Measurements from ENCODE around the gene KIF1B. TPM values are rescaled to one million over a fixed set of nuclear protein-coding genes. Genes with fewer than 3 reads are reported as not detected.

KIF1B gene
- total RNA-seq, 6 donors from 2014 or later: 29.4 to 67.1 (median 42.0) TPM

DNA sequence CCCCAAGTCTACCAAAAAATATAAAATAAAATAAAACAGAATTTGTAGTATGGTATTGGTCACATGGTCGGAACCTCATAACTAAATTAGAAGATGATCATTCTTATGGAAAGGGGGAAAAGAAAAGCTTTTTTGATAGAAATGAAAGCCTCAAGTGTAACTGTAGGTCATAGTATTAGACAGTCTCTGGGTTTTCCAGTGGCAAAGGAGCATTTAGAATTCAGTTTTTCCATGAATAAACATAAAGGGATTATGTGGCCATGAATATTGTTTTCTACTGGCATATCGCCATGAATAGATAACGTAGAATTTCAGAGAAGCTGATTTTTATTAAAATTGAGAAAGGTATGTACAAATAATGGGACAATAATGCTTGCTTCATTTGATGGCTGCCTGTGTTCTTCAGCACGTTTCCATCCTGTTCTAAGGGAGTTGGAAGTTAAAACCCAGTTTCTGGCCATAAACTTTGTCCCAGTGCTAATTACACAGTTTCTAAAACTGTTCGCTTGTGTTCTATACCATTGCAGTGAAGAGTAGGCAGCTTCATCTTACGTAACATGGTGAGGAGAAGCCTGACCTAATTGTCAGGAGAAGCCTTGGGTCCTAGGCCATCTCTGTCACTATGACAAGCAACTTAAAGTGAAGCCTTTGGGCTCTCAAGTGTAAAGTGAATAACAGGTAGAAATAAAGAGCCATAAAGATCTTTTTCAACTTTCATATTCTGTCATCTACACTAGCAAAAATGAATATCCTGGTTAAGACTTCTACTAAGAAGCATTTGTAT is 118.0 kb downstream of the KIF1B start:
- peaks cover 2 to 47% (median 10%) of the 10 kb centered on the region in 4 donors for H3K36me3 ChIP-seq
- H3K9me3 ChIP-seq: no peaks in the 10 kb centered on the region
- H3K27me3 ChIP-seq: no peaks in the 10 kb centered on the region
- no peaks in the 10 kb centered on the region for H3K4me1 ChIP-seq
- TF ChIP-seq, protein P1, sequence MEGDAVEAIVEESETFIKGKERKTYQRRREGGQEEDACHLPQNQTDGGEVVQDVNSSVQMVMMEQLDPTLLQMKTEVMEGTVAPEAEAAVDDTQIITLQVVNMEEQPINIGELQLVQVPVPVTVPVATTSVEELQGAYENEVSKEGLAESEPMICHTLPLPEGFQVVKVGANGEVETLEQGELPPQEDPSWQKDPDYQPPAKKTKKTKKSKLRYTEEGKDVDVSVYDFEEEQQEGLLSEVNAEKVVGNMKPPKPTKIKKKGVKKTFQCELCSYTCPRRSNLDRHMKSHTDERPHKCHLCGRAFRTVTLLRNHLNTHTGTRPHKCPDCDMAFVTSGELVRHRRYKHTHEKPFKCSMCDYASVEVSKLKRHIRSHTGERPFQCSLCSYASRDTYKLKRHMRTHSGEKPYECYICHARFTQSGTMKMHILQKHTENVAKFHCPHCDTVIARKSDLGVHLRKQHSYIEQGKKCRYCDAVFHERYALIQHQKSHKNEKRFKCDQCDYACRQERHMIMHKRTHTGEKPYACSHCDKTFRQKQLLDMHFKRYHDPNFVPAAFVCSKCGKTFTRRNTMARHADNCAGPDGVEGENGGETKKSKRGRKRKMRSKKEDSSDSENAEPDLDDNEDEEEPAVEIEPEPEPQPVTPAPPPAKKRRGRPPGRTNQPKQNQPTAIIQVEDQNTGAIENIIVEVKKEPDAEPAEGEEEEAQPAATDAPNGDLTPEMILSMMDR (IDR thresholded peaks at IDR 0.05): no peak
- no peak for TF ChIP-seq POLR2A (IDR thresholded peaks at IDR 0.05)
- no peak for TF ChIP-seq EP300 (IDR thresholded peaks at IDR 0.05)
- TF ChIP-seq POLR2AphosphoS5 (IDR thresholded peaks at IDR 0.05): no peak
- no peak overlapping the region for H3K4me3 ChIP-seq
- 87 to 91% methylated on average over 6 of the region's 6 CpGs for WGBS, 2 donors
- DNase-seq (no peak), ATAC-seq (ENCODE audit: low FRiP score in 2 of 2) (no peak)
- no peak overlapping the region for H3K27ac ChIP-seq

DNA sequence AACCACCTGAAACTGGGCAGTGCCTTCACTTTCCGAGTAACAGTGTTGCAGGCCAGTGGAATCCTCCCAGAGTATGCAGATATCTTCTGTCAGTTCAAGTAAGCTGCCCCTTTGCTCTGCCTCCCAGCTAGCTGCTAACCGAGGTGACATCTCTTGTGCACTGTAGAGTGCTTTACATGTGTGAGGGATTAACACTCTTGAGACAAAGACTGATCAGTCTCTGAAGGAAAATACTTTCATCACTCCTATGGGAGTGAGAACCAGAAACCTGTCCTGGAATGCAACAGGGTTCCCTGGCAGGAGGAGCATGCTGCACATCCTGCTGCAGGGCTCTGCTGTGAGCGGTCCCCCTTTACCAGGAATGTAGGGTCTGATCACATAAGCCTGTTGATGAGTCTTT is 127.1 kb downstream of the KIF1B start:
- Histone ChIP-seq H3K9me3 (no peaks in the 10 kb centered on the region), H3K27ac (no peak overlapping the region), H3K4me1 (peaks cover 0 to 4% (median 1%) of the 10 kb centered on the region in 4 donors), H3K36me3 (peaks cover 27 to 83% (median 39%) of the 10 kb centered on the region in 4 donors), H3K27me3 (no peaks in the 10 kb centered on the region), H3K4me3 (no peak overlapping the region)
- DNase-seq (no peak), ATAC-seq (ENCODE audit: low FRiP score in 2 of 2) (no peak)
- WGBS, 2 donors: 70 to 84% methylated on average over 3 of the region's 3 CpGs
- TF ChIP-seq POLR2AphosphoS5 (IDR thresholded peaks at IDR 0.05) (no peak), POLR2A (IDR thresholded peaks at IDR 0.05) (no peak), EP300 (IDR thresholded peaks at IDR 0.05) (no peak)
- TF ChIP-seq, protein P1 (IDR thresholded peaks at IDR 0.05): no peak

DNA sequence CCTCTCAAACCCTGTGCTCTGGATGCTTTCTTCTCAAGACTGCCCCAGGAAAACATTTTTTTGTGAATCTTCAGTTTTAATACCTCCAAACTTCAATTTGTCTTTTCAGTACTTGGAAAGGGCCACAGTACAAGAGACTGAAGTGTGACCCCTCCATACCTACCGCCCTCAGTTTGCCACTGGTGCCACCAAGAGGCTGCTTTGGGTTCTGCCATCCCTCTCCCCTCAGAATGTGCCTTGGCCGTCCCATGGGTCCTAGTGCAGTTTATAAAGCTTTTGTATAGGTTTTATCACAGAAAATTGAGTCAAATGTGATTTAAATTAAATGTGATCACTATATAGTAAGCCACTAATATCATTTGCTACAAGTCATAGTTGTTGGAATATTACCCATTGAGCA is 127.7 kb downstream of the KIF1B start:
- WGBS, 2 donors: 25 to 38% methylated on average over 2 of the region's 2 CpGs
- peak in 1 of 2 donors; percentile 70 for ATAC-seq (ENCODE audit: low FRiP score in 2 of 2)
- Histone ChIP-seq H3K36me3 (peaks cover 30 to 89% (median 43%) of the 10 kb centered on the region in 4 donors), H3K27me3 (no peaks in the 10 kb centered on the region), H3K4me3 (no peak overlapping the region), H3K4me1 (peaks cover 0 to 4% (median 1%) of the 10 kb centered on the region in 4 donors), H3K9me3 (no peaks in the 10 kb centered on the region), H3K27ac (peak overlapping the region in 1 of 4 donors; percentile 16)
- peak in 1 of 2 donors; percentile 32 for DNase-seq
- TF ChIP-seq POLR2AphosphoS5 (IDR thresholded peaks at IDR 0.05): no peak
- TF ChIP-seq, protein P1 (IDR thresholded peaks at IDR 0.05): peak; percentile 26 to 60 (median 48)

DNA sequence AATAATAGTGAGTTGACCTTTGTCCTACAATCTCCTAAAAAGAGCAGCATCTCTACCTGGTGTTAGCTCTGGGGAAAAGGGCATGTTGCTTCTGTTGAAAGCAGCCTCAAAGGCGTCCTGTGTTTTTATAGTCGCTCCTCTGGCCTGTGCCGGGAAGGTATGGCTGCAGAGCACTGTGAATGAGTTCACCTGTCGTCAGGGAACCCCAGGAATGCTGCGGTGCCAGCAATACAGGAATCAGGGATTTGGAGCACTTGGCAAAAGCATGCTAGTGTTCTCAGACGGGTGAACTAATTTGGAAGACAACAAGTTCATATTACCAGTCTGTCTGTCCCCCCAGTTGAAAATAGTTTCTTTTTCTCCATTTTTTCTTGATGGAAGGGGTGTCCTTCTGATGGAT is 128.2 kb downstream of the KIF1B start:
- H3K27me3 ChIP-seq: no peaks in the 10 kb centered on the region
- no peaks in the 10 kb centered on the region for H3K9me3 ChIP-seq
- peaks cover 35 to 95% (median 49%) of the 10 kb centered on the region in 4 donors for H3K36me3 ChIP-seq
- no peak overlapping the region for H3K4me3 ChIP-seq
- 73 to 77% methylated on average over 6 of the region's 6 CpGs for WGBS, 2 donors
- no peak for DNase-seq
- TF ChIP-seq EP300 (IDR thresholded peaks at IDR 0.05): no peak
- no peak for TF ChIP-seq POLR2A (IDR thresholded peaks at IDR 0.05)
- ATAC-seq (ENCODE audit: low FRiP score in 2 of 2): no peak
- H3K27ac ChIP-seq: no peak overlapping the region
- H3K4me1 ChIP-seq: peaks cover 0 to 4% (median 1%) of the 10 kb centered on the region in 4 donors

DNA sequence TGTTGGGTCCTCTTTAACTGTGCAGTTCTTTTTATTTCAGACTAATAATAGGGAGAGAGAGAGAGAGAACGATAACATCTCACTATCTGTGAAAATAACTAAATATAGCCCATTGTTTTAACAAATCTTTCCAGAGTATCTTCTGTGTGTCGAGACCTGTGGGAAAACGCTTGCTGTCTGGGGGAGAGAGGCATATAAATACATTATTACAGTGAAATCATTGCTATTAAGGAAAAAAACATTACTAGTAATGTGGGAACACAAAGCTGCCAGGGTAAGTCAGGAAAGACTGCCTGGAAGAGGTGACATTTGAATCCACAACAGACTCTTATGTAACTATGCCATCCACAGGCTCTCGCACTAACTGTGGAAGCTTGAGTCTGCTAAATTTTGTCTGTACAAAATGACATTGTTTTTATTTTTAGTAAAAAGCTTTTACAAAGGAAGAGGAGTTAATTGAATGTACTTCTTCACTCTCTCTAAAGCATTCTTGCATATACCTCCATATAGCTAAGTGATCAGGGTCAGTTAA is 128.7 kb downstream of the KIF1B start:
- 67 to 72% methylated on average over 4 of the region's 4 CpGs for WGBS, 2 donors
- peak overlapping the region in 1 of 4 donors; percentile 23 for H3K27ac ChIP-seq
- DNase-seq: no peak
- peaks cover 0 to 4% (median 1%) of the 10 kb centered on the region in 4 donors for H3K4me1 ChIP-seq
- no peak for ATAC-seq (ENCODE audit: low FRiP score in 2 of 2)
- no peaks in the 10 kb centered on the region for H3K27me3 ChIP-seq
- TF ChIP-seq EP300 (IDR thresholded peaks at IDR 0.05): no peak
- no peak for TF ChIP-seq POLR2A (IDR thresholded peaks at IDR 0.05)
- TF ChIP-seq, protein P1 (IDR thresholded peaks at IDR 0.05): no peak
- TF ChIP-seq POLR2AphosphoS5 (IDR thresholded peaks at IDR 0.05): no peak
- H3K9me3 ChIP-seq: no peaks in the 10 kb centered on the region
- H3K36me3 ChIP-seq: peaks cover 40 to 95% (median 53%) of the 10 kb centered on the region in 4 donors
- no peak overlapping the region for H3K4me3 ChIP-seq

Data from upper lobe of left lung (tissue), 6 donors.